Measurements from ENCODE around the gene GALK2.

DNA sequence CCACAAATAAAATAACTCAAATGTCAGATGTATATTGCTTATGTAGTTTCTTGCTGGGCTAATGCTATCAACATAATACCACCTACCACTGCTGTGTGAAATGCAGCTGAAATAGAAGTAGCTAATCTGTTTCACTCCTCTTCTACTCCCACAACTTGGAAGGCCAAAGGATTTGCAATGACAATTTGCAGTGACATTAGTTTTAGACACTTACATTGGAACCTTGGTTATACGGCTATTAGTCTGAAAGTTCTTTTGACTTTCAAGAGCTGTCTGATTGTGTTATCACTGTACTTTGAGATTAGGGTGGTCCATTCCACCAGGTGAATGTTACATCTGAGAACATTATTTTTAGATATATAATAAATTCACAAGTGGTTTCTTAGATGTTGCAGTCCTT lies 48.1 kb upstream of the GALK2 start:
- no peak for TF ChIP-seq CTCF (conservative IDR thresholded peaks at IDR 0.05; ENCODE audit: low read length)
- TF ChIP-seq EZH2phosphoT487 (IDR thresholded peaks at IDR 0.05; ENCODE audit: borderline replicate concordance), result no peak

Data from Loucy (cell line).